ENCODE measurements around the gene NSG1. TPM values are rescaled to one million over a fixed set of nuclear protein-coding genes. Genes with fewer than 3 reads are reported as not detected.

Gene NSG1
- total and polyA plus RNA-seq, 2 of the 4 experiments (the other 2 are of a cell fraction): 0.72 to 1.6 TPM

- BruUV-seq (replicated peaks): no TSS peak
Measured at GRCh38 chr4:4425696-4426095, 38.8 kb downstream of the NSG1 start.

More at GRCh38 chr4:4425696-4426095, 38.8 kb downstream of the NSG1 start:
- ChIA-PET CTCF (no interaction called here), POLR2A (ENCODE audit: unreplicated experiment) (no interaction called here)
- TF ChIP-seq CEBPB (IDR thresholded peaks at IDR 0.05; ENCODE audit: low read depth, low read length) (no peak), BHLHE40 (IDR thresholded peaks at IDR 0.05; ENCODE audit: low read depth, low read length) (no peak), POLR2A (IDR thresholded peaks at IDR 0.05; ENCODE audit: low read depth, low read length) (no peak), MAFK (IDR thresholded peaks at IDR 0.05; ENCODE audit: low read depth, low read length) (no peak), MXI1 (IDR thresholded peaks at IDR 0.05; ENCODE audit: borderline replicate concordance, low read depth, low read length) (no peak), RFX5 (IDR thresholded peaks at IDR 0.05; ENCODE audit: low read depth, low read length) (no peak), RAD21 (IDR thresholded peaks at IDR 0.05; ENCODE audit: low read length) (no peak), FOS (IDR thresholded peaks at IDR 0.05; ENCODE audit: low read depth, low read length) (no peak), CTCF (conservative IDR thresholded peaks at IDR 0.05; ENCODE audit: low read depth, low read length) (no peak), ELK1 (IDR thresholded peaks at IDR 0.05; ENCODE audit: borderline replicate concordance, low read depth, low read length) (no peak), NFE2L2 (IDR thresholded peaks at IDR 0.05; ENCODE audit: low read depth, low read length) (no peak), CHD1 (IDR thresholded peaks at IDR 0.05; ENCODE audit: low read depth, low read length) (no peak), MAZ (IDR thresholded peaks at IDR 0.05; ENCODE audit: borderline replicate concordance, low read depth, low read length) (no peak), SMC3 (IDR thresholded peaks at IDR 0.05; ENCODE audit: low read depth, low read length) (no peak), RCOR1 (IDR thresholded peaks at IDR 0.05; ENCODE audit: insufficient replicate concordance, low read length) (no peak), USF2 (IDR thresholded peaks at IDR 0.05; ENCODE audit: low read depth, low read length) (no peak)
- WGBS, 2 experiments (ENCODE audit: extremely low coverage in 2 of 2, insufficient read length in 1 of 2): 94% methylated on average over 6 of the region's 7 CpGs; no CpG with 5 or more reads in 1 of the 2 experiments
- ATAC-seq (ENCODE audit: low read depth): no peak
- H3K4me1 ChIP-seq (ENCODE audit: control insufficient read depth, insufficient read depth, low read length): peaks cover 4% of the 10 kb centered on the region; the same call in 1 of the 2 replicates
- H3K4me2 ChIP-seq (ENCODE audit: low read depth, low read length): no peak overlapping the region
- no peak for DNase-seq
- H3K4me3 ChIP-seq (ENCODE audit: insufficient read depth, low read depth, low read length): no peak overlapping the region
- peaks cover 1% of the 10 kb centered on the region; the same call in 1 of the 2 replicates for H4K20me1 ChIP-seq (ENCODE audit: insufficient read depth, low read length)
- no peak overlapping the region for H2BK5ac ChIP-seq (ENCODE audit: low read depth, low read length, poor library complexity, severe bottlenecking)
- H2AK5ac ChIP-seq (ENCODE audit: low read depth, low read length): no peak overlapping the region
- H4K5ac ChIP-seq (ENCODE audit: low read depth, low read length): no peak overlapping the region
- no peak overlapping the region for H4K91ac ChIP-seq (ENCODE audit: insufficient read depth, low read depth, low read length)
- H3K9me1 ChIP-seq (ENCODE audit: insufficient read depth, low read length): peaks cover 9% of the 10 kb centered on the region; the same call in 1 of the 2 replicates
- no peak overlapping the region for H3K4ac ChIP-seq (ENCODE audit: low read depth, low read length)
- H3K14ac ChIP-seq (replicated peaks; ENCODE audit: low read depth, low read length): no peak overlapping the region
- H2AK9ac ChIP-seq (replicated peaks; ENCODE audit: low read depth, low read length, poor library complexity): no peak overlapping the region
- dilution Hi-C loops (cut with HindIII; ENCODE audit: low sequenced_read_pairs, unreplicated experiment) (no loop called here), in situ Hi-C loops (cut with MboI; ENCODE audit: low sequenced_read_pairs) (no loop called here), intact Hi-C loops (cut with micrococcal nuclease) (no loop called here)
- no peak overlapping the region for H3K18ac ChIP-seq (ENCODE audit: low read depth, low read length)
- H3K79me1 ChIP-seq (ENCODE audit: low read depth in 1 of 2, low read length in 2 of 2): peaks cover 4% of the 10 kb centered on the region in 2 experiments; a peak in 1 of 4 replicates
- H2AFZ ChIP-seq (replicated peaks; ENCODE audit: low read length, poor library complexity): no peak overlapping the region
- H2BK20ac ChIP-seq (ENCODE audit: low read depth, low read length): no peak overlapping the region
- no peak overlapping the region for H3K23ac ChIP-seq (ENCODE audit: low read depth, low read length)
- no peak overlapping the region for H2BK120ac ChIP-seq (ENCODE audit: low read depth, low read length)
- no peaks in the 10 kb centered on the region for H3K27me3 ChIP-seq (ENCODE audit: control insufficient read depth, insufficient read depth, low read length)
- H3K56ac ChIP-seq (ENCODE audit: extremely low read depth, insufficient read depth, low read length): no peak overlapping the region
- H3K9ac ChIP-seq (ENCODE audit: low read depth, low read length): no peak overlapping the region
- H2BK15ac ChIP-seq (ENCODE audit: low read depth, low read length): no peak overlapping the region
- H4K8ac ChIP-seq (ENCODE audit: low read depth in 2 of 2, low read length in 2 of 2): no peak overlapping the region
- peaks cover 16% of the 10 kb centered on the region for H3K36me3 ChIP-seq (ENCODE audit: control insufficient read depth, insufficient read depth, low read length)
- H3K27ac ChIP-seq (ENCODE audit: insufficient read depth, low read length): no peak overlapping the region
- no peaks in the 10 kb centered on the region for H3K9me3 ChIP-seq (ENCODE audit: control insufficient read depth, insufficient read depth, low read length)
